B cell (primary cell): Measurements from ENCODE around the gene TLR2. TPM values are rescaled to one million over a fixed set of nuclear protein-coding genes. Genes with fewer than 3 reads are reported as not detected.

Source experiments
- ATAC-seq: fragments of 200-7000 bp; cut with Tn5 transposase; one replicate; pipeline ENCODE4 v1.10.0; 2021; ENCODE audit warnings: low read depth, mild to moderate bottlenecking, moderate number of reproducible peaks, moderate library complexity
- CTCF ChIA-PET: fragments of 350-600 bp; sonication (Branson Sonifier 250); formaldehyde crosslinking; loops from one replicate; lab custom pipeline; 2021; ENCODE audit warnings: antibody characterized with exemption, inconsistent platforms; lab: Charles Lee
- POLR2A ChIA-PET: fragments of 350-600 bp; sonication (Branson Sonifier 250); formaldehyde crosslinking; loops from one replicate; lab custom pipeline; 2021; ENCODE audit warnings: antibody characterized with exemption; lab: Charles Lee
- DNase-seq: peaks from one replicate; pipeline ENCODE4 v3.0.0; 2013
- H2AFZ ChIP-seq: 2 replicates; pipeline ENCODE4 v1.6.1; 2012; ENCODE audit warnings: mild to moderate bottlenecking, low read depth, low read length; ENCODE audit not compliant: insufficient read depth, poor library complexity, severe bottlenecking
- H3K27ac ChIP-seq, 2 donors: 1 replicate in 1 of 2; 2 replicates in 1 of 2; pipeline ENCODE4 v1.5.1; 2012 to 2013; ENCODE audit warnings: low read length in 2 of 2, mild to moderate bottlenecking in 2 of 2, moderate library complexity in 1 of 2
- H3K27me3 ChIP-seq, 4 experiments: fragments of 200-600 bp in 1 of 4; sonication (generic) in 1 of 4; replicated peaks in 1 of 4; 1 replicate in 2 of 4; 2 replicates in 2 of 4; pipeline versions ENCODE4 v1.6.1 to v1.7.0; 2013 to 2016; ENCODE audit warnings: low read length in 3 of 4, mild to moderate bottlenecking in 2 of 4, mixed read lengths in 1 of 4, moderate library complexity in 1 of 4; ENCODE audit not compliant: insufficient read depth in 4 of 4, control insufficient read depth in 3 of 4; ENCODE audit errors: control extremely low read depth in 1 of 4
- H3K36me3 ChIP-seq, 2 experiments: replicated peaks in 1 of 2; 1 replicate in 1 of 2; 2 replicates in 1 of 2; pipeline versions ENCODE4 v1.6.1 to v1.7.1; 2013; ENCODE audit warnings: low read length in 1 of 2; ENCODE audit not compliant: insufficient read depth in 2 of 2, control insufficient read depth in 1 of 2; ENCODE audit errors: control extremely low read depth in 1 of 2, extremely low read depth in 1 of 2
- H3K4me1 ChIP-seq, 2 donors: fragments of 200-600 bp in 1 of 2; sonication (generic) in 1 of 2; 1 replicate in 1 of 2; 2 replicates in 1 of 2; pipeline versions ENCODE4 v1.5.1 to v1.6.1; 2013 to 2017; ENCODE audit warnings: low read length in 2 of 2; ENCODE audit not compliant: control insufficient read depth in 2 of 2, insufficient read depth in 2 of 2
- H3K4me2 ChIP-seq: replicated peaks from 2 replicates; pipeline ENCODE3; 2012; ENCODE audit warnings: mild to moderate bottlenecking, low read depth, low read length; ENCODE audit not compliant: poor library complexity, severe bottlenecking
- H3K4me3 ChIP-seq, 5 experiments: fragments of 200-600 bp in 1 of 5; sonication (generic) in 1 of 5; 1 replicate in 3 of 5; 2 replicates in 2 of 5; pipeline versions ENCODE4 v1.5.1 to v1.7.0; 2011 to 2016; ENCODE audit warnings: low read length in 4 of 5, mild to moderate bottlenecking in 4 of 5, low read depth in 2 of 5, control low read depth in 1 of 5, moderate library complexity in 1 of 5; ENCODE audit not compliant: insufficient read depth in 1 of 5; ENCODE audit errors: control extremely low read depth in 1 of 5, extremely low read depth in 1 of 5
- H3K79me2 ChIP-seq: fragments of 200-600 bp; sonication (generic); one replicate; pipeline ENCODE4 v1.6.0; 2016; ENCODE audit warnings: low read length; ENCODE audit not compliant: control insufficient read depth, insufficient read depth
- H3K9ac ChIP-seq: fragments of 200-600 bp; sonication (generic); 2 replicates; pipeline ENCODE4 v1.6.1; 2017; ENCODE audit warnings: mild to moderate bottlenecking, low read length, moderate library complexity
- H3K9me3 ChIP-seq, 3 donors: one replicate each; pipeline versions ENCODE4 v1.6.1 to v1.7.1; 2013; ENCODE audit warnings: low read length in 2 of 3; ENCODE audit not compliant: control insufficient read depth in 2 of 3, insufficient read depth in 1 of 3; ENCODE audit errors: control extremely low read depth in 1 of 3
- H4K20me1 ChIP-seq: 2 replicates; pipeline ENCODE4 v1.6.0; 2012; ENCODE audit warnings: mild to moderate bottlenecking, low read length; ENCODE audit not compliant: insufficient read depth, control insufficient read depth, poor library complexity, severe bottlenecking
- H3K27ac Mint-ChIP-seq: one replicate; pipeline ENCODE4 v1.8.0; 2021; ENCODE audit warnings: mixed read lengths
- H3K27me3 Mint-ChIP-seq: one replicate; pipeline ENCODE4 v1.8.0; 2021; ENCODE audit warnings: mixed read lengths
- H3K4me1 Mint-ChIP-seq: one replicate; pipeline ENCODE4 v1.8.0; 2021; ENCODE audit warnings: mixed read lengths
- H3K4me3 Mint-ChIP-seq: one replicate; pipeline ENCODE4 v1.8.0; 2021; ENCODE audit warnings: mixed read lengths
- H3K9me3 Mint-ChIP-seq: one replicate; pipeline ENCODE4 v1.8.0; 2022; ENCODE audit warnings: mixed read lengths; ENCODE audit not compliant: insufficient read depth
- EZH2 ChIP-seq: IDR thresholded peaks from 2 replicates; pipeline ENCODE4 v1.6.1; 2012; ENCODE audit warnings: borderline replicate concordance, low read depth, mild to moderate bottlenecking, moderate library complexity, low read length; ENCODE audit not compliant: insufficient read depth, poor library complexity, severe bottlenecking
- WGBS: methylation state at CpG from one replicate; pipeline ENCODE4 v1.1.5; 2013; ENCODE audit warnings: missing lambda C conversion rate; ENCODE audit not compliant: insufficient coverage; 5-methylcytosine and 5-hydroxymethylcytosine counted together
- intact Hi-C: fragments of 100-400 bp; cut with micrococcal nuclease; formaldehyde crosslinking; loops from one replicate; pipeline ENCODE4 v1.10.0; 2022
- polyA plus RNA-seq: library from polyadenylated mRNA; depleted of rRNA; stranded (reverse); fragments of >200 nt; gene quantifications from 2 replicates; pipeline ENCODE4 v1.2.3, GENCODE V29; 2012
- total RNA-seq, 2 donors: library from RNA; stranded (reverse); fragments of 120-200 nt in 1 of 2; gene quantifications; 1 replicate in 1 of 2; 2 replicates in 1 of 2; pipeline versions ENCODE4 v1.2.3 to v1.2.4, GENCODE V29; 2013 to 2022
- TF ChIP-seq, protein P1 (sequence below): fragments of 200-600 bp; IDR thresholded peaks from one replicate; pipeline ENCODE4 v1.8.0; 2022; ENCODE audit warnings: antibody characterized with exemption, mild to moderate bottlenecking

The TLR2 gene
- total and polyA plus RNA-seq, 2 donors (not counting 1 experiment from before 2014, with no cell fraction given) = 3.3 to 5.0 TPM

DNA sequence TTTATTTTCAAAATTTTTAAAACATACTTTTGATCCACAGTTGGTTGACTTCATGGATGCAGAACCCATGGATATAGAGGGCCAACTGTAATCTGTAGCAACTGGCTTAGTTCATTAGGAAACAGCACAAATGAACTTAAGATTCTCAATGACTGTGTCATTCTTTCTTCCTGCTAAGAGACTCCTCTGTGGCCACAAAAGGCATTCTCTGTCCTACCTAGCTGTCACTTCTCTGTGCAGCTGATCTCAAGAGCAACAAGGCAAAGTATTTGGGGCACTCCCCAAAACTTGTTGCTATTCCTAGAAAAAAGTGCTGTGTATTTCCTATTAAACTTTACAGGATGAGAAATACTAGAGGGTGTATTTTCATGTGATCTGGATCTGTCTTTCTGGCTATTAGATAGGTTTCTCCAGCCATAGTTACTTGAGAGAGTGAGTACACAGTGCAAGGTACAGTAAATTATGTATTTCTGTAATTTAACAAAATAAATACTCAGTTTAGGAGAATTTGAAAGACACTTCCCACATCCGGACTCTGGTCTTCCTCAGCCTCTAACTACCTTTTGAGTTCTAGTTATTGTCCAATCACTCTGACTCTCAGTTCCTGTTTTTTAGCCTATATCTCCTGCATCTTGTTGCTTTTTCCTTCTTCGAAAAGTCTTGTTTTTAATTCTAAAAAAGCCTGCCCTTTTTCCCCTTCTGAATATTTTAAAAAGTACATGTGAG is 21.8 kb downstream of the TLR2 start:
- no peaks in the 10 kb centered on the region for H3K79me2 ChIP-seq
- DNase-seq = peak; percentile 23
- no peak overlapping the region for H2AFZ ChIP-seq
- H3K4me3 ChIP-seq = no peak overlapping the region
- TF ChIP-seq, protein P1, sequence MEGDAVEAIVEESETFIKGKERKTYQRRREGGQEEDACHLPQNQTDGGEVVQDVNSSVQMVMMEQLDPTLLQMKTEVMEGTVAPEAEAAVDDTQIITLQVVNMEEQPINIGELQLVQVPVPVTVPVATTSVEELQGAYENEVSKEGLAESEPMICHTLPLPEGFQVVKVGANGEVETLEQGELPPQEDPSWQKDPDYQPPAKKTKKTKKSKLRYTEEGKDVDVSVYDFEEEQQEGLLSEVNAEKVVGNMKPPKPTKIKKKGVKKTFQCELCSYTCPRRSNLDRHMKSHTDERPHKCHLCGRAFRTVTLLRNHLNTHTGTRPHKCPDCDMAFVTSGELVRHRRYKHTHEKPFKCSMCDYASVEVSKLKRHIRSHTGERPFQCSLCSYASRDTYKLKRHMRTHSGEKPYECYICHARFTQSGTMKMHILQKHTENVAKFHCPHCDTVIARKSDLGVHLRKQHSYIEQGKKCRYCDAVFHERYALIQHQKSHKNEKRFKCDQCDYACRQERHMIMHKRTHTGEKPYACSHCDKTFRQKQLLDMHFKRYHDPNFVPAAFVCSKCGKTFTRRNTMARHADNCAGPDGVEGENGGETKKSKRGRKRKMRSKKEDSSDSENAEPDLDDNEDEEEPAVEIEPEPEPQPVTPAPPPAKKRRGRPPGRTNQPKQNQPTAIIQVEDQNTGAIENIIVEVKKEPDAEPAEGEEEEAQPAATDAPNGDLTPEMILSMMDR = no peak
- no peak for TF ChIP-seq EZH2
- Mint-ChIP-seq H3K9me3 (no peaks in the 10 kb centered on the region), H3K27me3 (no peaks in the 10 kb centered on the region), H3K4me1 (peaks cover 12% of the 10 kb centered on the region), H3K4me3 (no peak overlapping the region), H3K27ac (no peak overlapping the region)
- H3K36me3 ChIP-seq = no peaks in the 10 kb centered on the region
- no peaks in the 10 kb centered on the region for H3K9me3 ChIP-seq
- H3K27me3 ChIP-seq = no peaks in the 10 kb centered on the region
- no peak overlapping the region for H3K9ac ChIP-seq
- peak overlapping the region; percentile 10 for H3K4me2 ChIP-seq
- WGBS = 43% methylated on average over 1 of the region's 2 CpGs
- peaks cover 8 to 14% of the 10 kb centered on the region in 2 donors for H3K4me1 ChIP-seq
- no peak overlapping the region for H3K27ac ChIP-seq
- ChIA-PET POLR2A (no interaction called here), CTCF (no interaction called here)
- intact Hi-C loops = no loop called here
- H4K20me1 ChIP-seq = no peaks in the 10 kb centered on the region
- no peak for ATAC-seq

DNA sequence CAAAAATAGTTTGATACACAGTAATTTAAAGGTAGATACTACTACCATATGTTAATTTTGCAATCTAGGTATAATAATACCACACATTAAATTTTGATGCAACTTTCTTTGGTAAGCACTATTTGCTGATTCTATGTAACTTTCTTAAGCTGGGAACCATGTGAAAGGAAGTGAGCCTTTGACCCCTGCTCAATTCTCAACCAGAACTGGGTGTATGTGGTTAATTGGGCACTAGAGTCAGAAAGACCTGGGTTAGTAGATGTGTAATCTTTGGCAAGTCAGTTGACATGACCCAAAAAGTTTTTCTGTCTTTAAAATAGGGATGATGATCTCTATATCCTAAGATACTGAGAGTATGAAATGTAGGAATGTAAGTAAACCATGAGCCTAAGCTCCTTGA is 22.4 kb downstream of the TLR2 start:
- CTCF ChIA-PET = no interaction called here
- no peak overlapping the region for H3K27ac ChIP-seq

More for the DNA sequence above, 22.4 kb downstream of the TLR2 start:
- no peak overlapping the region for H2AFZ ChIP-seq
- peaks cover 8 to 14% of the 10 kb centered on the region in 2 donors for H3K4me1 ChIP-seq
- Mint-ChIP-seq H3K27ac (no peak overlapping the region), H3K4me1 (peaks cover 12% of the 10 kb centered on the region), H3K27me3 (no peaks in the 10 kb centered on the region), H3K4me3 (no peak overlapping the region), H3K9me3 (no peaks in the 10 kb centered on the region)
- DNase-seq (no peak), ATAC-seq (no peak)
- intact Hi-C loops = no loop called here
- no peak overlapping the region for H3K4me3 ChIP-seq
- H3K9ac ChIP-seq = no peak overlapping the region
- H3K4me2 ChIP-seq = peak overlapping the region; percentile 10
- H3K79me2 ChIP-seq = no peaks in the 10 kb centered on the region
- H3K36me3 ChIP-seq = no peaks in the 10 kb centered on the region
- H4K20me1 ChIP-seq = no peaks in the 10 kb centered on the region
- TF ChIP-seq, protein P1 = no peak
- TF ChIP-seq EZH2 = no peak
- POLR2A ChIA-PET = no interaction called here
- H3K9me3 ChIP-seq = no peaks in the 10 kb centered on the region
- no peaks in the 10 kb centered on the region for H3K27me3 ChIP-seq
